ENCODE results near the gene PCDHB11. TPM values are rescaled to one million over a fixed set of nuclear protein-coding genes. Genes with fewer than 3 reads are reported as not detected.
"Not testable (repeated sequence)": the region's sequence is repeated elsewhere in the genome, so short reads cannot be mapped to it uniquely, and the experiment has no call there.

Gene PCDHB11
- total RNA-seq (2014; rRNA removed; shearing (Covaris generic)): 0.10 and 1.4 TPM in 2 replicates

DNA sequence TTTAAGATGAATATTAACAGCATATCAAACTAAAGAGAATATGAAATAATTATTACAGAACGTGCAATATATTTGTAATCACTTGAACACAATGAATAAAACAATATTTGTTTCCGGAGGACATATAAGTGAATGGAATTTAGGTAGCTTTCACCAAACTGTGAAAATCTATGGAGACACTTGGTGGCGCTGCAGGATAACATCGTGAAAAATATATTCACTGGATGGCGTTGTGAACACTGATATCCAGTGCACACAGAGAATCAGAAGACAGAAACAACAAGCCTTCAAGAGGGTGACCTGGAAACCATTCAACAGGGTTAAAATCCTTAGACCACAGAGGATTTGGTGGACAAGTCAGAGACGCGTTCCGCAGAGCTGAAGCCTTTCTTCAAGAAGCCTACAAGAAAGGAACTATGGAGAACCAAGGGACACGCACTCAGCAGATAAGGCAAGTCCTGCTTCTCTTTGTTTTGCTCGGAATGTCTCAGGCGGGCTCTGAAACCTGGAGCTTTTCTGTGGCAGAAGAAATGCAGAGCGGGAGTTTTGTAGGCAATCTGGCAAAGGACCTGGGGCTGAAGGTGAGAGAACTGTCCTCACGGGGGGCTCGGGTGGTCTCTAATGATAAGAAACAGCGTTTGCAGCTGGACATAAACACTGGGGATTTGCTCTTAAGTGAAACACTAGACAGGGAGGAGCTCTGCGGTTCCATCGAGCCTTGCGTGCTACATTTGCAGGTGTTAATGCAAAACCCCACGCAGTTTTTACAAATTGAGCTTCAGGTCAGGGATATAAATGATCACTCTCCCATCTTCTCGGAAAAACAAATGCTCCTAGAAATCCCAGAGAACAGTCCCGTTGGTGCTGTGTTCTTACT, at the start of gene PCDHB11:
TSS of gene PCDHB11 (plus strand) at position 269 of the 877 bp plus-strand sequence. CDS start at position 417, 148 bp downstream.
- in situ Hi-C loops (cut with HindIII; ENCODE audit: low sequenced_read_pairs): loop anchor here (25.0 kb wide), 1 partner anchor 363 kb away; no protein-coding TSS in a partner anchor
- peak; percentile 51 for DNase-seq (ENCODE audit: low spot score)

DNA sequence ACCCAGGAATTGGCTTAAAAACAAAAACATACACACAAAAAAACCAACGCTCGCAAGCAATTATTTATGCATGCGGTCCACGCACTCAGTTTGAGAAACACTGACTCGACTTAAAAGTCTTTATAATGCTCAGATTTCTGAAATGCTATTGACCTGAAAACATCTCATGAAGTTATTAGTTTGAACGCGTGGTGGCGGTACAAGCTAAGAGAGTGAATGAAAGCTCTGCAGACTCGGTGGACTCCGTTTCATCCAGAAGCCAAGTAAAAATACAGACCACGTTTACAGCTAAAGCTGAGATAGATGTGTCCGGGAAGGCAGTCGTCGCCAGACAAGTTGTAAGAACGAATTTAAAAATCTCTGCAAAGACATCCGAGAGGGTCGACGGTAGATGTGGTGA, 49.6 kb upstream of the PCDHB11 start, which contains the start of gene PCDHB6:
TSS of gene PCDHB6 (plus strand) at position 246 of the 400 bp plus-strand sequence. CDS start 201 bp downstream, outside the sequence.
- in situ Hi-C loops (cut with HindIII; ENCODE audit: low sequenced_read_pairs): no loop called here
- peak; percentile 39 for DNase-seq (ENCODE audit: low spot score)

GRCh38 chr5:141150224-141150992, 49.0 kb upstream of the PCDHB11 start:
- in situ Hi-C loops (cut with HindIII; ENCODE audit: low sequenced_read_pairs): no loop called here
- DNase-seq (ENCODE audit: low spot score): no peak

- DNase-seq (ENCODE audit: low spot score): no peak
- in situ Hi-C loops (cut with HindIII; ENCODE audit: low sequenced_read_pairs): no loop called here
Measured at GRCh38 chr5:141150993-141151325, 48.5 kb upstream of the PCDHB11 start.

- in situ Hi-C loops (cut with HindIII; ENCODE audit: low sequenced_read_pairs); DNase-seq (ENCODE audit: low spot score): not testable (repeated sequence)
Measured at GRCh38 chr5:141151632-141152031, 47.8 kb upstream of the PCDHB11 start.

DNA sequence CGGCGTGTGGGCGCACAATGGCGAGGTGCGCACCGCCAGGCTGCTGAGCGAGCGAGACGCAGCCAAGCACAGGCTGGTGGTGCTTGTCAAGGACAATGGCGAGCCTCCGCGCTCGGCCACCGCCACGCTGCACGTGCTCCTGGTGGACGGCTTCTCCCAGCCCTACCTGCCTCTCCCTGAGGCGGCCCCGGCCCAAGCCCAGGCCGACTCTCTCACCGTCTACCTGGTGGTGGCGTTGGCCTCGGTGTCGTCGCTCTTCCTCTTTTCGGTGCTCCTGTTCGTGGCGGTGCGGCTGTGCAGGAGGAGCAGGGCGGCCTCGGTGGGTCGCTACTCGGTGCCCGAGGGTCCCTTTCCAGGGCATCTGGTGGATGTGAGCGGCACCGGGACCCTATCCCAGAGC, 47.3 kb upstream of the PCDHB11 start:
- DNase-seq (ENCODE audit: low spot score); in situ Hi-C loops (cut with HindIII; ENCODE audit: low sequenced_read_pairs): not testable (repeated sequence)

GRCh38 chr5:141155540-141156374, 43.7 kb upstream of the PCDHB11 start:
- DNase-seq (ENCODE audit: low spot score): no peak
- in situ Hi-C loops (cut with HindIII; ENCODE audit: low sequenced_read_pairs): no loop called here

DNA sequence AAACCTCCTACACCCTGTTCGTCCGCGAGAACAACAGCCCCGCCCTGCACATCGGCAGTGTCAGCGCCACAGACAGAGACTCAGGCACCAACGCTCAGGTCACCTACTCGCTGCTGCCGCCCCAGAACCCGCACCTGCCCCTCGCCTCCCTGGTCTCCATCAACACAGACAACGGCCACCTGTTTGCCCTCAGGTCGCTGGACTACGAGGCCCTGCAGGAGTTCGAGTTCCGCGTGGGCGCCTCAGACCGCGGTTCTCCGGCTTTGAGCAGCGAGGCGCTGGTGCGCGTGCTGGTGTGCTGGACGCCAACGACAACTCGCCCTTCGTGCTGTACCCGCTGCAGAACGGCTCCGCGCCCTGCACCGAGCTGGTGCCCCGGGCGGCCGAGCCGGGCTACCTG, 42.1 kb upstream of the PCDHB11 start:
- in situ Hi-C loops (cut with HindIII; ENCODE audit: low sequenced_read_pairs); DNase-seq (ENCODE audit: low spot score): not testable (repeated sequence)

DNA sequence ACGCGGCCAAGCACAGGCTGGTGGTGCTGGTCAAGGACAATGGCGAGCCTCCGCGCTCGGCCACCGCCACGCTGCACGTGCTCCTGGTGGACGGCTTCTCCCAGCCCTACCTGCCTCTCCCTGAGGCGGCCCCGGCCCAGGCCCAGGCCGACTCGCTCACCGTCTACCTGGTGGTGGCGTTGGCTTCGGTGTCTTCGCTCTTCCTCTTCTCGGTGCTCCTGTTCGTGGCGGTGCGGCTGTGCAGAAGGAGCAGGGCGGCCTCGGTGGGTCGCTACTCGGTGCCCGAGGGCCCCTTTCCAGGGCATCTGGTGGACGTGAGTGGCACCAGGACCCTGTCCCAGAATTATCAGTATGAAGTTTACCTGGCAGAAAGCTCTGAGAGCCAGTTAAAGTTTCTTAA, 41.5 kb upstream of the PCDHB11 start:
- in situ Hi-C loops (cut with HindIII; ENCODE audit: low sequenced_read_pairs); DNase-seq (ENCODE audit: low spot score): not testable (repeated sequence)

DNA sequence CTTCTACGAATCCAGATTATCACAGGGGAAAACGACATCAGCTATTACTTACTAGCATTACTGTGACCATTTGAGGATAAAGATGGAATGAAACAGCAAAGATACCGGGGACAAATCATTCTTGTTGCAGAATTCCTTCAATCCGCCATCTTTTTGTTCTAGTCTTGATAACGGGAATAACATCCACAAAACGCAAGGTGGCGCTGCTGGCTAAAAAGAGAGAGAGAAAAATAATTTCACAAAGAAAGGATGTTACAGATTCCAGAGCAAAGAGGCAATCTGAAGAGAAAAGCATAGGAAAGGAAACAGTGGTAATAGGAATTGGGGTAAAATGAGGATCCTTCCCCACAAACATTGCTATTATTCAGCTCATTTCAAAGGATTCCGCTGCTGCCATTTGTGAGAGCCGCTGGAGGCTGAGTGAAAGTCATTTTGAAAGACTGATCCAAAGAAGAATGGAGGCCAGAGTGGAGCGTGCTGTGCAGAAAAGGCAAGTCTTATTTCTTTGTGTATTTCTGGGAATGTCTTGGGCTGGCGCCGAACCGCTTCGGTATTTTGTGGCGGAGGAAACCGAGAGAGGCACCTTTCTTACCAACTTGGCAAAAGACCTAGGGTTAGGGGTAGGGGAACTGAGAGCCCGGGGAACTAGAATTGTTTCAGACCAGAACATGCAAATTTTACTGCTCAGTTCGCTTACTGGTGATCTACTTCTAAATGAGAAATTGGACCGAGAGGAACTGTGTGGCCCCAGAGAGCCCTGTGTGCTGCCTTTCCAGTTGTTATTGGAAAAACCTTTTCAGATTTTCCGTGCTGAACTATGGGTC, 26.8 kb upstream of the PCDHB11 start, which contains the start of gene PCDHB7:
TSS of gene PCDHB7 (plus strand) at position 264 of the 824 bp plus-strand sequence. CDS start at position 456, 192 bp downstream.
- in situ Hi-C loops (cut with HindIII; ENCODE audit: low sequenced_read_pairs): no loop called here
- DNase-seq (ENCODE audit: low spot score): peak; percentile 30

DNA sequence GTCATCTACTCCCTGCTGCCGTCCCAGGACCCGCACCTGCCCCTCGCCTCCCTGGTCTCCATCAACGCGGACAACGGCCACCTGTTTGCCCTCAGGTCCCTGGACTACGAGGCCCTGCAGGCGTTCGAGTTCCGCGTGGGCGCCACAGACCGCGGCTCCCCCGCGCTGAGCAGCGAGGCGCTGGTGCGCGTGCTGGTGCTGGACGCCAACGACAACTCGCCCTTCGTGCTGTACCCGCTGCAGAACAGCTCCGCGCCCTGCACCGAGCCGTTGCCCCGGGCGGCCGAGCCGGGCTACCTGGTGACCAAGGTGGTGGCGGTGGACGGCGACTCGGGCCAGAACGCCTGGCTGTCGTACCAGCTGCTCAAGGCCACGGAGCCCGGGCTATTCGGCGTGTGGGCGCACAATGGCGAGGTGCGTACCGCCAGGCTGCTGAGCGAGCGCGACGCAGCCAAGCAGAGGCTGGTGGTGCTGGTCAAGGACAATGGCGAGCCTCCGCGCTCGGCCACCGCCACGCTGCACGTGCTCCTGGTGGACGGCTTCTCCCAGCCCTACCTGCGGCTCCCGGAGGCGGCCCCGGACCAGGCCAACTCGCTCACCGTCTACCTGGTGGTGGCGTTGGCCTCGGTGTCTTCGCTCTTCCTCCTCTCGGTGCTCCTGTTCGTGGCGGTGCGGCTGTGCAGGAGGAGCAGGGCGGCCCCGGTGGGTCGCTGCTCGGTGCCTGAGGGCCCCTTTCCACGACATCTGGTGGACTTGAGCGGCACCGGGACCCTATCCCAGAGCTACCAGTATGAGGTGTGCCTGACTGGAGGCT, 24.9 kb upstream of the PCDHB11 start:
- in situ Hi-C loops (cut with HindIII; ENCODE audit: low sequenced_read_pairs): loop anchor here (25.0 kb wide), 1 partner anchor 388 kb away; no protein-coding TSS in a partner anchor

DNA sequence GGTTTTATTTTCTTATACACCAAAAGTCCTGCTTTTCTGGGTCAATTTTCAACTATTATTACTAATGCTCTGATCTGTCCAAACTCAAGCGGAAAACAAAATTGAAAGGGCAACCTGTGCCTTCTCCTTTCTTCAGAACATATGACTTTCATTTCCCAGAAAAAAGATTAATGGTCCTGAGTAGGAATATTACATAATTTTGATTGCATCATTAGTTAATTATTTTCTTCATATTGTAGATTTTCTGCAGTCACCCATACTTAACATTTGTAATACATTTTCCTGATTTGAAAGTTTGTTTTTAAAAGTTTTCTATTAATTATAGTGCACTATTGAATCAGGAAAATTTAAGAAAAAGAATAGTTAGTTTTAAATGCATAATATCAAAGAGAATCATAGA, 23.5 kb upstream of the PCDHB11 start:
- DNase-seq (ENCODE audit: low spot score): no peak

More for the DNA sequence above, 24.9 kb upstream of the PCDHB11 start:
- not testable (repeated sequence) for DNase-seq (ENCODE audit: low spot score)

GRCh38 chr5:141177577-141178191, 21.7 kb upstream of the PCDHB11 start, which contains the start of gene PCDHB8:
TSS of gene PCDHB8 (plus strand) at chr5:141177790. CDS start at chr5:141178035, 245 bp downstream.
- in situ Hi-C loops (cut with HindIII; ENCODE audit: low sequenced_read_pairs): loop anchor here (25.0 kb wide), 1 partner anchor 385 kb away; no protein-coding TSS in a partner anchor
- DNase-seq (ENCODE audit: low spot score): not testable (repeated sequence)

More for the DNA sequence above, 23.5 kb upstream of the PCDHB11 start:
- in situ Hi-C loops (cut with HindIII; ENCODE audit: low sequenced_read_pairs): loop anchor here (25.0 kb wide), 1 partner anchor 386 kb away; no protein-coding TSS in a partner anchor

DNA sequence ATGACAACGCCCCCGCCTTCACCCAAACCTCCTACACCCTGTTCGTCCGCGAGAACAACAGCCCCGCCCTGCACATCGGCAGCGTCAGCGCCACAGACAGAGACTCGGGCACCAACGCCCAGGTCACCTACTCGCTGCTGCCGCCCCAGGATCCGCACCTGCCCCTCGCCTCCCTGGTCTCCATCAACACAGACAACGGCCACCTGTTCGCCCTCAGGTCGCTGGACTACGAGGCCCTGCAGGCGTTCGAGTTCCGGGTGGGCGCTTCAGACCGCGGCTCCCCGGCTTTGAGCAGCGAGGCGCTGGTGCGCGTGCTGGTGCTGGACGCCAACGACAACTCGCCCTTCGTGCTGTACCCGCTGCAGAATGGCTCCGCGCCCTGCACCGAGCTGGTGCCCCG, 20.1 kb upstream of the PCDHB11 start:
- in situ Hi-C loops (cut with HindIII; ENCODE audit: low sequenced_read_pairs): loop anchor here (25.0 kb wide), 1 partner anchor 383 kb away; no protein-coding TSS in a partner anchor
- not testable (repeated sequence) for DNase-seq (ENCODE audit: low spot score)

DNA sequence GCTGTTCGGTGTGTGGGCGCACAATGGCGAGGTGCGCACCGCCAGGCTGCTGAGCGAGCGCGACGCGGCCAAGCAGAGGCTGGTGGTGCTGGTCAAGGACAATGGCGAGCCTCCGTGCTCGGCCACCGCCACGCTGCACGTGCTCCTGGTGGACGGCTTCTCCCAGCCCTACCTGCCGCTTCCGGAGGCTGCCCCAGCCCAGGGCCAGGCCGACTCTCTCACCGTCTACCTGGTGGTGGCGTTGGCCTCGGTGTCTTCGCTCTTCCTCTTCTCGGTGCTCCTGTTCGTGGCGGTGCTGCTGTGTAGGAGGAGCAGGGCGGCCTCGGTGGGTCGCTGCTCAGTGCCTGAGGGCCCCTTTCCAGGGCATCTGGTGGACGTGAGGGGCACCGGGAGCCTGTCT, 19.6 kb upstream of the PCDHB11 start:
- in situ Hi-C loops (cut with HindIII; ENCODE audit: low sequenced_read_pairs): loop anchor here (25.0 kb wide), 1 partner anchor 382 kb away; no protein-coding TSS in a partner anchor
- not testable (repeated sequence) for DNase-seq (ENCODE audit: low spot score)

GRCh38 chr5:141180313-141180712, 19.1 kb upstream of the PCDHB11 start:
- no peak for DNase-seq (ENCODE audit: low spot score)
- in situ Hi-C loops (cut with HindIII; ENCODE audit: low sequenced_read_pairs): loop anchor here (25.0 kb wide), 1 partner anchor 382 kb away; no protein-coding TSS in a partner anchor

Data from G401 (cell line).